ENCODE results near the gene CADM2.
"Not testable (repeated sequence)": the region's sequence is repeated elsewhere in the genome, so short reads cannot be mapped to it uniquely, and the experiment has no call there.

CADM2 gene

DNA sequence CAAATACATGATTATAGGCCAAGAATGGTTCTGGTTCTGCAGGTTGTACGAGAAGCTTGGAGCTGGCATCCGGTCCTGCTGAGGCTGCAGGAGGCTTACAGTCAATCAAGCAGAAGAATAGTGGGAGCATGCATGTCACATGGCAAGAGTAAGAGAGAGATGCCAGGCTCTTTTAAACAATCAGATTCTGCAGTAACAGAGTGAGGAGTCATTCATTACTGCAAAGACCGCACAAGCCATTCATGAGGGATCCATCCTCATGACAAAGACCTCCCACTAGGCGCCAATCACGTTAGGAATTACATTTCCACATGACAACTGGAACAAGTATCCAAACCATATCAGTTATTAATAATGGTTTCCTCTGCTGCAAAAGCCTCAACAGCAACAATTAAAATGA lies 536.8 kb downstream of the CADM2 start:
- no peak for DNase-seq

GRCh38 chr3:85498177-85498576 lies 539.4 kb downstream of the CADM2 start:
- DNase-seq: no peak

DNA sequence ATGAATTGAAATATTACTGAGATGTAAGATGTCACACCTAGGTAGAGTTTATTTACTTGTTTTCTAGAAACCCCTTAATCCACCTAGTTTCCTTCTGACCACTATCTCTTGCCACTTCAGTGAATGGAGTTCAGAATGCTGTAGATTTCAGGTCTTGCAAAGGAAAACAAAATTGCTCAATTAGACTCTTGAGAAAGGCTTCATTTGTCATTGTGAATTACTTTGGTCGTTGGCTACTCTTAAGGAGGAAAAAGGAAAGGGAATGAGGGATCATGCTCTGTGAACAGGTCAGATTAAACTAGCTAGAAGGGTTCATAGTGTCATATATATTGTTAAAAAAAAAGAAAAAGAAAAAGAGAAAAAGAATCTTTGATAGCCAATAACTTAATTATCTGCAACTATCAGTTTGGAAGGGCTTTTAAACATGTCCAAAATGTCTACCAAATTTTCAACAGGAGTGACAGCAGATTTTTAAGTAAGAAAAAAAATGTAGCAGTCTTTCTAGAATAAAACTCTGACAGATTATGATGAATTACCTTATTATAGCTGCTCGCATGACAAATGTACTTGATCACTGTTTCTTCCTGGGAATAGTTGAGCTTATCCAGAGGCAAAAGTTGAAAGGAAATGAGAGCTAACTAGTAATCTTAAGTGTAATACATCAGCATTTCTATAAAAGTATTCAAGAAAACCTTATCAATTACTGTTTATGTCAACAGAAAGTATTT lies 543.5 kb downstream of the CADM2 start:
- no peak for DNase-seq

DNA sequence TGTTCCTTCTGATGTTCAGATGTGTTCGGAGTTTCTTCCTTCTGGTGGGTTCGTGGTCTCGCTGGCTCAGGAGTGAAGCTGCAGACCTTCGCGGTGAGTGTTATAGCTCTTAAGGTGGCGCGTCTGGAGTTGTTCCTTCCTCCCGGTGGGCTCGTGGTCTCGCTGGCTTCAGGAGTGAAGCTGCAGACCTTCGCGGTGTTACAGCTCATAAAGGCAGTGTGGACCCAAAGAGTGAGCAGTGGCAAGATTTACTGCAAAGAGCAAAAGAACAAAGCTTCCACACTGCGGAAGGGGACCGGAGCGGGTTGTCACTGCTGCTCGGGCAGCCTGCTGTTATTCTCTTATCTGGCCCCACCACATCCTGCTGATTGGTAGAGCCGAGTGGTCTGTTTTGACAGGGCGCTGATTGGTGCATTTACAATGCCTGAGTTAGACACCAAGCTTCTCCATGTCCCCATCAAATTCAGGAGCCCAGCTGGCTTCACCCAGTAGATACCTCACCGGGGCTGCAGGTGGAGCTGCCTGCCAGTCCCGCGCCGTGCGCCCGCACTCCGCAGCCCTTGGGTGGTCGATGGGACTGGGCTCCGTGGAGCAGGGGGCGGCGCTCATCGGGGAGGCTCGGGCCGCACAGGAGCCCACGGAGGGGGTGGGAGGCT lies 545.5 kb downstream of the CADM2 start:
- not testable (repeated sequence) for DNase-seq

- DNase-seq: not testable (repeated sequence)
Measured at GRCh38 chr3:85504785-85505511, 546.2 kb downstream of the CADM2 start.

GRCh38 chr3:85507052-85507451 lies 548.3 kb downstream of the CADM2 start:
- not testable (repeated sequence) for DNase-seq

DNA sequence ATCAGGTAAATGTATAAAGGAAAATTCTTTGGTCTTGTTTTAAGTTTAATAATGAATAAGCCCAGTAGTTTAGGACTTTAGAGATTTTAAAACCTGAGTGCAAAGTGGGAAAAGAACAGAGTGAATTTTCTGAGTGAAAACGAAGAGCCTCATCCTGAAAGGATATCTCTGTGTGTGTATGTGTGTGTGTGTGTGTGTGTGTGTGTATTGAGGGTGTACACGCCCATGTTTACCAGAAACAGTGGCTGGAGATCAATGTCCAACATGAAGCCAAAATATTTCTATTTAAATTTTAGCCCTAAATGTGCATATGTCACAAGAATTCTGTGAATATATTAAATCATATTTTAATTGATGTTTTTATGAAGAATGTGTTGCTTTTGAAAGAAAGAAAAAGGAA lies 549.9 kb downstream of the CADM2 start:
- no peak for DNase-seq

DNA sequence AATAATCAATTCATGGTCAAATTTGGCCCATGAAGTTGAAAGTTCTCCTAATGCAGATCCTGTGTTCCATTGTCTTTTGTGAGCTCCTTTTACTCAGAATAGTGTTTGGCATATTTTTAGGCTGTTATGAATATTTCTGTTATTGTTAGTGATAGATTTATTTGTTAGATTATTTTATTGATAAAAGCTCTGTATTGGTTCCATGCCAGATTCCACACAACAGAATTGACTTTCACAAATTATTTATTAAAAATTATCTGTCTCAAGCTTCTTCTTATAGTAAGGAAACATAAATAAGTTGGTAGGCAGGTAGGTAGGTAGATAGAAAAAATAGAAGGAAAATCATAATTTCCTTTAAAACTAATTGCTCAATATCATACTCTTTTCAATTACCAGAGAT lies 557.4 kb downstream of the CADM2 start:
- DNase-seq: no peak

GRCh38 chr3:85524104-85524503 lies 565.3 kb downstream of the CADM2 start:
- no peak for DNase-seq

GRCh38 chr3:85525264-85525663 lies 566.5 kb downstream of the CADM2 start:
- DNase-seq: no peak

DNA sequence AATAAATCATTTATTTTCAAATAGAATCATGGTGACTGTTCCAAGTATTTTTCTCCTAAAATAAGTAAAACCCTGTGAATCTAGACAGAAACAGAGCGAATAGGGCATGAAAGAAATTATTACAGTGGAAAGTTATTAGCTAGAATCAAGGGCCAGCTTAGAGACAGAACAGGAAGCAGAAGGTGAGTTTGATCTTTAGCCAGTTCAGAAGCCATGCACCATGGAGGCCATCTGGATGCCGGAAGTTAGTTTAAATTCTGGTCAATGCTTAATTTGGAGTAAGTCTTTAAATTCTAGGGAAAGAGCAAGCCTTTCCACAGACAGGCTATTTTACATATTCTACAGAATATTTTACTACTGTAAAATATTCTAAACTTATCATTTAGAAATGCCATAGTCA lies 574.8 kb downstream of the CADM2 start:
- no peak for DNase-seq

GRCh38 chr3:85535517-85535916 lies 576.7 kb downstream of the CADM2 start:
- no peak for DNase-seq

DNA sequence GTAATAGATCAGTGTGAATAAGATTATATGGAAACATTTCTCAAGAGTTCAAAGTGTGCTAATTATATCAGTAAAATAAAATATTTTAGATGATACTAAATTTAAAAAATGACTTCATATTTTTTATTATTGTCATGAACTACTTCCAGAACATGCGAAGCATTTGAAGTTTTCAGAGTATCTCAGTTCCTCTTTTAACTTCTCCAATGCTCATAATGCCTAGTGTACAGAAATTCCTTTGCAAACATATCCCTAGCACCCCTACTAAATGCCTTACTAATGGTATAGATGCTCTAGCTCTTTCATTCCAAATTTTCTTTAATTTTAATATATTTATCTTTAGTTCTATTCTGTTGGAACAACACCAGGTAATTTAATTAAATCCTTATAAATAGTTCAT lies 580.4 kb downstream of the CADM2 start:
- no peak for DNase-seq

DNA sequence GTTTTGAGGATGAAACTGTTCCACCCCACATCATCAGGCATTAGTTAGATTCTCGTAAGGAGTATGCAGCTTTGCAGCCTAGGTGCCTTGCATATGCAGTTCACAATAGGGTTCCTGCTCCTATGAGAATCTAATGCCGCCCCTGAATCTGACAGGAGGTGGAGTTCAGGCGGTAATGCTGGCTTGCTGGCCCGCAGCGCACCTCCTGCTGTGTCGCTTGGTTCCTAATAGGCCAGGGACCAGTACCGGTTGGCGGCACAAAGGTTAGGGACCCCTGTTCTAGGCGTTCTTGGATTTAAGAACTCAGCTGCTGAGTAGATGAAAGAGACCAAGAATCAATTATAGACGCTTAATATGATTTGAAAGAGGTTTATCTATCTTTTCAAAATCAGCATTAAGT lies 595.4 kb downstream of the CADM2 start:
- DNase-seq: no peak

DNA sequence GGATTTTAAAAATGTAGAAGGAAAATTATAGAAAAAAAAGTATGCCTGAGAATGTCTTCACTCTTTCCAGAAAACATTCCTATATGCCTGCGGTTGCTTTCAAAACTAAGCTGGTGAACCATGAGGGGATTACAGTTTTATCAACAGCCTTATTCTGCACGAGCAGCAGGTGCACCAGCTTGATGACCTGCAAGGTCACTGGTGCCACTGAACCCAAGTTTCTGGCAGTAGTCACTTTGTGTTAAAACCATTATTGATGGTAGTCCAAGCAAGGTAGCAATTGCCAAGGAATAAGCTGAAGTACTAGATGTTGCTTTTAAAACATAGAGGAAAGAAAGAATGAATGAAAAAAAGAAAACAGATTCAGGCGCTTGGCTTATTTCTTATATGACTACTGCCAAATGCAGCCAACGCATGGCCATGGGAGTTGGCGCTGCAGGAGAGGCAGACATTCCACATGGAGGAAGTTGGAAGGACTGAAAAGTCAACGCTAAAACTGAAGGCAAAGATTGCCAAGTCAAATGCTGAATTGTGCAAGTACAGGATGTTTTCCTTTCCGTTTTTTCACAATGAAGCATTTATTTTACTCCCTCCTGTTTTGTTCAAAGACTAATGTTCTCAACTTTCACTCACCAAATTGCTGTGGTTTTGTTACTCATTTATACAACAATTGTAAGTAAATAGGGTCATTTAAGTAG lies 601.4 kb downstream of the CADM2 start:
- DNase-seq: peak; percentile 14

- peak; percentile 43 for DNase-seq
Measured at GRCh38 chr3:85567071-85567676, 608.4 kb downstream of the CADM2 start.

DNA sequence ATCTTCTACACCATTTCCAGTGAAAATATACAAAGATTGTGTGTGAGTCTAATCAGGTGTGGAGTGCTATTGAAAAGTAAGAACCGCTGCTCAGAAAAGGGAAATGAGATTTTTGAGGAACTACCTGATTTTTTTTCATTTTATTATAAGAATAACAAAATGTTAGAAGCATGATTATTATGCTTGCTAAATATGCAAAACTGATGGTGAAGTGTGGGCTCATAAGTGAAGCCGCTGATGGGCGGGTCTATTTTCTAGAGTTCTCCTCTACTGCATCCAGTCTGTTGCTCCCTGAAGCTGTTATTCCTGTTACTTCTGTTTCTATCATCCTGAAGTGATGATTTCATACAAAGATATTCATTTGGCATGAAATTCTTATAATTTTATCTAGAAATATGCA lies 612.0 kb downstream of the CADM2 start:
- no peak for DNase-seq

GRCh38 chr3:85571835-85572234 lies 613.0 kb downstream of the CADM2 start:
- DNase-seq: no peak

- DNase-seq: no peak
Measured at GRCh38 chr3:85572426-85572825, 613.6 kb downstream of the CADM2 start.

DNA sequence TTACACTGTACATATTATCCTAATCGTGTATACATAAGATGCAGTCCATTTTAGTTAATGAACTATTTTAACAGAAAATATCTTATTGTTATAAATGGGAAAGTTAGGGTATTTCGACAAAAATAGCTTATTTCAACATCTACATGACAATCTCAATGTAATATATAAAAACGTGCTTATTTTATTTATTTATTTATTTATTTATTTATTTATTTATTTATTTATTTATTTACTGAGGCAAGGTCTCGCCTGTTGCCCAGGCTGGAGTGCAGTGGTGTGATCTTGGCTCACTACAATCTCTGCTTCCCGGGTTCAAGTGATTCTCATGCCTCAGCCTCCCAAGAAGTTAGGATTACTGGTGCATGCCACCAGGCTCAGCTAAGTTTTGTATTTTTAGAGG lies 614.2 kb downstream of the CADM2 start:
- no peak for DNase-seq

DNA sequence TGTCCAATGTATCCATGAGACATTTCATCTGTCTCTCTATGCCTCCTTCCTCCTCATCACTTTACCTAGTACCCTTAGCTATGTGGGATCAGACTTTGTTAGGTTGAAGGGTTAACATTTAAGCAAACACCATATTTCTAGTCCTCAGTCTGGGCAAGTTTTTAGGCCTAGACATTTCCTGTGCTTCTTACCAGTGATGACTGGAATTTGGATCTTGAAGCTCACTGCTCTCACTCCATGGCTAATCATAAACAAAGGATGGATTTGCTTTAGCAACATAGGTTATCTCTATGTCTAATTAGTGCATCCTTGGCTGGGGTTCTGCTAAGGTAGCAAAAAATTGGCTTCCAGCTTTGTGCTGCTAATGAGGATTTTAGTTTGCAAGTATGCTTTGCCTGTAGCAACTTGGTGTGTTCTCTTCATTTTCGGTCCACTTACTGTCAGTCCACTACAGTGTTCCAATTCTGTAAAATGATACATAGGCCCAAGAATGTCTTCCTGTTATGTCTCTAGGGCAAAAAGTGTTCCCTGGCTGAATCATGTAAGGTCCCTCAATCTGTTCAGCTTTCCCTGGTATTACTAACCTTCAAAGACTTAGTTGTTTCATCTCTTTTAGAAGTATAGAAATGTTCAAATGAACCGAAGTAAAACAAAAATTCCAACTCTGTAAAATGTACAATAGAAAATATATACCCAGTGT lies 615.4 kb downstream of the CADM2 start:
- peak; percentile 23 for DNase-seq

GRCh38 chr3:85576091-85576690 lies 617.4 kb downstream of the CADM2 start:
- DNase-seq: peak; percentile 61

All from fibroblast of upper back skin (primary cell).